Osteocyte (in vitro differentiated cells): Measurements from ENCODE around the gene DOK5. TPM values are rescaled to one million over a fixed set of nuclear protein-coding genes. Genes with fewer than 3 reads are reported as not detected.
"Not testable (repeated sequence)": the region's sequence is repeated elsewhere in the genome, so short reads cannot be mapped to it uniquely, and the experiment has no call there.

Experiments used
- DNase-seq: peaks from one replicate; pipeline ENCODE4 v3.0.0; 2021; ENCODE audit warnings: mixed read lengths; ENCODE audit not compliant: unreplicated experiment; ENCODE audit errors: extremely low spot score
- H3K27ac Mint-ChIP-seq: one replicate; pipeline ENCODE4 v1.8.0; 2021; ENCODE audit warnings: mild to moderate bottlenecking, mixed read lengths; ENCODE audit not compliant: unreplicated experiment
- H3K27me3 Mint-ChIP-seq: one replicate; pipeline ENCODE4 v1.8.0; 2021; ENCODE audit warnings: mixed read lengths; ENCODE audit not compliant: unreplicated experiment
- H3K36me3 Mint-ChIP-seq: one replicate; pipeline ENCODE4 v1.8.0; 2021; ENCODE audit warnings: mixed read lengths; ENCODE audit not compliant: unreplicated experiment
- H3K4me1 Mint-ChIP-seq: one replicate; pipeline ENCODE4 v1.8.0; 2021; ENCODE audit warnings: mixed read lengths; ENCODE audit not compliant: unreplicated experiment
- H3K4me3 Mint-ChIP-seq: one replicate; pipeline ENCODE4 v1.8.0; 2021; ENCODE audit warnings: mild to moderate bottlenecking, moderate library complexity, mixed read lengths; ENCODE audit not compliant: unreplicated experiment
- H3K9me3 Mint-ChIP-seq: one replicate; pipeline ENCODE4 v1.8.0; 2021; ENCODE audit warnings: mixed read lengths; ENCODE audit not compliant: unreplicated experiment
- CTCF ChIP-seq: fragments of 200-600 bp; sonication (generic); IDR thresholded peaks from 2 replicates; pipeline ENCODE4 v1.5.0; 2021; ENCODE audit warnings: antibody characterized with exemption, mild to moderate bottlenecking, moderate library complexity
- total RNA-seq: library from RNA; stranded (reverse); gene quantifications from 2 replicates; pipeline ENCODE4 v1.2.1, GENCODE V29; 2021

Gene DOK5
- total RNA-seq, 1 donor from 2014 or later, result 7.4 TPM

GRCh38 chr20:54434196-54434595, 41.2 kb upstream of the DOK5 start:
- Mint-ChIP-seq H3K4me3 (no peak overlapping the region), H3K9me3 (no peaks in the 10 kb centered on the region), H3K36me3 (no peaks in the 10 kb centered on the region), H3K27me3 (peaks cover 2% of the 10 kb centered on the region), H3K4me1 (no peaks in the 10 kb centered on the region), H3K27ac (no peak overlapping the region)
- DNase-seq, result no peak
- no peak for TF ChIP-seq CTCF

- DNase-seq, result no peak
- peaks cover 2% of the 10 kb centered on the region for H3K27me3 Mint-ChIP-seq
- H3K4me1 Mint-ChIP-seq, result no peaks in the 10 kb centered on the region
- no peaks in the 10 kb centered on the region for H3K36me3 Mint-ChIP-seq
- no peak overlapping the region for H3K27ac Mint-ChIP-seq
- no peaks in the 10 kb centered on the region for H3K9me3 Mint-ChIP-seq
- no peak overlapping the region for H3K4me3 Mint-ChIP-seq
- no peak for TF ChIP-seq CTCF
Measured at GRCh38 chr20:54435015-54435414, 40.4 kb upstream of the DOK5 start.

GRCh38 chr20:54436410-54436809, 39.0 kb upstream of the DOK5 start:
- H3K27me3 Mint-ChIP-seq, H3K4me3 Mint-ChIP-seq, H3K36me3 Mint-ChIP-seq, DNase-seq, H3K9me3 Mint-ChIP-seq, H3K4me1 Mint-ChIP-seq, H3K27ac Mint-ChIP-seq: not testable (repeated sequence)

GRCh38 chr20:54438166-54438565, 37.2 kb upstream of the DOK5 start:
- Mint-ChIP-seq H3K27ac (no peak overlapping the region), H3K36me3 (no peaks in the 10 kb centered on the region), H3K4me1 (no peaks in the 10 kb centered on the region), H3K27me3 (peaks cover 11% of the 10 kb centered on the region), H3K9me3 (no peaks in the 10 kb centered on the region), H3K4me3 (no peak overlapping the region)
- no peak for DNase-seq
- no peak for TF ChIP-seq CTCF

- no peak overlapping the region for H3K4me3 Mint-ChIP-seq
- no peak for TF ChIP-seq CTCF
- H3K9me3 Mint-ChIP-seq, result no peaks in the 10 kb centered on the region
- H3K27ac Mint-ChIP-seq, result no peak overlapping the region
- H3K36me3 Mint-ChIP-seq, result no peaks in the 10 kb centered on the region
- H3K4me1 Mint-ChIP-seq, result no peaks in the 10 kb centered on the region
- peaks cover 14% of the 10 kb centered on the region for H3K27me3 Mint-ChIP-seq
- DNase-seq, result no peak
Measured at GRCh38 chr20:54450207-54450606, 25.2 kb upstream of the DOK5 start.

- no peaks in the 10 kb centered on the region for H3K4me1 Mint-ChIP-seq
- H3K4me3 Mint-ChIP-seq, result no peak overlapping the region
- TF ChIP-seq CTCF, result no peak
- DNase-seq, result no peak
- no peaks in the 10 kb centered on the region for H3K9me3 Mint-ChIP-seq
- H3K27me3 Mint-ChIP-seq, result peaks cover 10% of the 10 kb centered on the region
- H3K36me3 Mint-ChIP-seq, result no peaks in the 10 kb centered on the region
- H3K27ac Mint-ChIP-seq, result no peak overlapping the region
Measured at GRCh38 chr20:54451171-54451570, 24.2 kb upstream of the DOK5 start.
